Activated CD8-positive, alpha-beta memory T cell treated with anti-CD3 and anti-CD28 coated beads, Interleukin-2, amount 50 U/mL, for 24 hours (primary cell): ENCODE results near the gene WSB2.

ENCODE experiments used
- DNase-seq: peaks from one replicate; pipeline ENCODE4 v3.0.0-alpha.2; 2020; ENCODE audit errors: extremely low read depth

The WSB2 gene

DNA sequence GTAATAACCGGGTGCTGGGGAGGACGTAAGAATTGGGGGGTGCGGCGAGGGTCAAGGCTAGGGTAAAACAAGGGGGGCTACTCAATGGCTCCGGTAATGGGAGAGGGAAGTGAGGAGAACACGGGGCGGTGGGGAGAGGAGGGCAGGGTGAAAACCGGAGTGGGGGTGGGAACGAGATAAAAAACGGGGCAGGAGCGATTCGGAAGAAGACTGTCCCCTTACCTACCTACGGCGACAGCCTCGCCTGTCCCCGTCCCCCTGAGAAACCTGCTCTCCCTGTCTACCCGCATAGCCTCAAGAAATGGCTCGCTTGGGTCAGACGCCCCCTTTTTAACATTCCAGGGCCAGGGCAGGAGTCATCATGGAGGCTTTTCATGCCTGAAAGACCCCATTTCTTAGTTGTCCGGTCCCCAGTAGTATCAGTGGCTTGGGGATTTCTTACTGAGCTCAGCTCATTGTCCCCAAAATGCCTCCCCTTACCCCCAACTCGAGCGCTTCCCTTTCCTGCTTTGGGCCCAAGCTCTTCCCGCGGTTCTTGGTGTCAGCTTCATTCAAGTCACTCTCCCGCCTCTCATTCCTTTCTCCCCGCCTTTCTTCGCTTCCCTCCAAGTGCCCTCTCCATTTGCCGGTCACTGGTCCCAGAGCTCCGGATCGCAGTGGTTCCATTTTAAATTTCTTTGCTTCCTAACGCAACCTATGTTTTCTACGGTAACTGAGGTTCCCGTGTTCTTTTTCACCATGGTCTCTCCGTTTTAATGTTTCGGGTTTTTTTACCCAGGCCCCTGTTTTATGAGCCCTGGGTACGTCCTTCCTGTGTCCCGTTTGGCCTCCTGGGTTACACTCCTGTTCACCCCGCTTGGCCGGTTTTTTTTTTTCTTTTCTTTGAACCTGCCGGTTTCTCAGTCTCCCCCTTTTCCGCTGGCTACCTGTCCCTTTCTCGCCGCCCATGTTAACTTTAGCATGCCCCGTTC lies 1.2 kb upstream of the WSB2 start:
- DNase-seq: no peak

DNA sequence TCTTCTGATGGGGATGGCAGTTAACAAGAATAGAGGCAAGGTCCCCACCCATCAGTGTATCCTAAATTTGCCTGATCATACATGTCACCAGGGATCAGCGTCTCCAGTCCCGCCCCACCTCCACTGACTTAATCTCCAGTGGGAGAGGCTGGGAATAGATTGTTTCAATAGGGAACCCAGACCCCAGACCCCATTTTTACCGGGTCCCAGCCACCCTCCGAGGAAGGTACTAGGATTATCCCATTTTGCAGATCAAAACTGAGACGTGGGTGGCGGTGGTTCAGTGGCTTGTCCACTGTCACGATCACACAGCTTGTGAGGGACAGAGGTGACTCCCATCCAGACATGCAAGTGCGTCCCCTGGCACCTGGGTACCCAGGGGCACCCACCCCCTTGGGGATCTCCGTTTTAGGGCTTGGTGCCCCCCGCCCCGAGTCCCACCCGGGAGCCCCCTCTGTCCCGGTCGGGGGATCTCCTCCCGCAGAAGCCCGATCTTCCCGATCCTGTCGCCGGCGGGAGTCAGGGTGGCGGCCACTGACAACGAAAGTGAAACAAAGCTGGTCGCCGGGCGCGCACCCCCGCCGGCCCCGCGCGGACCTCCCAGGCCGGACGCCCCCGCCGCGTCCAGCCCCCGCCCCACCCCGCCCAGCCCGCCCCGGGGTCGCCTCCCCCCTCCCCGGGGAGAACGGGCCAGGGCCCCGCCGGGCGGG lies 523 bp downstream of the WSB2 start:
- no peak for DNase-seq

DNA sequence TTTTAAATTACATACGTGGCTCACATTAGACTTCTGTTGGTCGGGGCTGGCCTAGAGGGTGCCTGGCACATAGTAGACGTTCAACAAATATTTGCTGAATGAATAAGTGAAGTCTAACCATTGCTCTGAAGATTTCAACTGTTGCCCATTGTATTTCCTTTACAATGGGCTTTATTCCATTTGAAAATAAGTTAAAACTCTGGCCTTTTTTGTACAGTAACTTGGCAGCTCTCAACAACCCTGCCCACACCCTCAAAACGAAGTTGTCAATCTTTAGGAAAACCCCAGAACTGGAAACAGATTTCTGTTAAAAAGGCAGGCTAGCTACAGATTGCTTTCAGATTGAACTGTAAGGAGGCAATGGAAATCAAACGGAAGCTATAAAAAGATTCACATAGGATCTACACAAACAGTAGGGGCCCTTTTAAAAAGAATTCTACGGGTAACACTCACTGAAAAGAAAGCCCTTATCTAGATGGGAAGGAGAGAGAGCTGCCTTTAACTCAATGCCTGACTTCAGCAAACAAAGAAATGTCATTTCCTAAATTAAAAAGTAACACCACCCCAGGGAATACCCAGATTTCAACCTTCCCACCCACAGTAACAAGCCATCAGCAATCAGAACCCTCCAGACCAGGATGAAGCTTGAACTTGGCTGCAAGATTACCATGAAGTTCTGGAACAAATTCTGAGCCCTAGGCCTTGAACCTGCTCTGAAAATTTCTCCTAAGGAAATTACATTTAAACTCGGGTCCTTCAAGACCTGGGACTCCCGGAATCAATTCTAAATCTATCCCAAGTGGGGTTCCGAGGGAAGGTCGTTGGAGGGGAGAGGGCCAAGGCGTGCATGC lies 1.4 kb downstream of the WSB2 start:
- DNase-seq: no peak

DNA sequence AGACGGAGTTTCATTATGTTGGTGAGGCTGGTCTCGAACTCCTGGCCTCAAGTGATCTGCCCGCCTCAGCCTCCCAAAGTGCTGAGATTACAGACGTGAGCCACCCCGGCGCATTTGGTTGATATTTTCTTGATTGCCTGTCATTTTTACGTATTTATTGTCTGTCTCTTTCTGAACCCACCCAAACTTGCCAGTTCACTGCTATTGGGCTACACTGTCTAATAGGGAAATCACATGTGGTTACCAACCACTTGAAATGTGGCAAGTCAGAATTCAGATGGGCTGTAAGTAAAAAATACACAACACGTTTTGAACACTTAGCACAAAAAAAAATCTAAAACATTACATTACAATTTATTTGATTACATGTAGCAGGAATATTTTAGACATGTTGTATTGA lies 2.1 kb downstream of the WSB2 start:
- no peak for DNase-seq

DNA sequence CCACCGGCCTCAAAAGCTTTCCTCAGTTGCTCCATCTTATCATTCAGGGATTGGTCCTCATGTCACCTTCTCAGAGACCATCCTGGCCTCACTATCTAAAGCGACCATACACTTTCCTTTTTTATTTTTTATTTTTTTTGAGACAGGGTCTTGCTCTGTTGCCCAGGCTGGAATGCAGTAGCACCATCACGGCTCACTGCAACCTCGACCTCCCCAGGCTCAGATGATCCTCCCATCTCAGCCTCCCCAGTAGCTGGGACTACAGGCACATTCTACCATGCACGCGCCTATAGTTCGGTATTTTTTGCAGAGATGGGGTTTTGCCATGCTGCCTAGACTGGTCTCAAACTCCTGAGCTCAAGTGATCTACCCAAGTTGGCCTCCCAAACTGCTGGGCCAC lies 2.8 kb downstream of the WSB2 start:
- DNase-seq: no peak

DNA sequence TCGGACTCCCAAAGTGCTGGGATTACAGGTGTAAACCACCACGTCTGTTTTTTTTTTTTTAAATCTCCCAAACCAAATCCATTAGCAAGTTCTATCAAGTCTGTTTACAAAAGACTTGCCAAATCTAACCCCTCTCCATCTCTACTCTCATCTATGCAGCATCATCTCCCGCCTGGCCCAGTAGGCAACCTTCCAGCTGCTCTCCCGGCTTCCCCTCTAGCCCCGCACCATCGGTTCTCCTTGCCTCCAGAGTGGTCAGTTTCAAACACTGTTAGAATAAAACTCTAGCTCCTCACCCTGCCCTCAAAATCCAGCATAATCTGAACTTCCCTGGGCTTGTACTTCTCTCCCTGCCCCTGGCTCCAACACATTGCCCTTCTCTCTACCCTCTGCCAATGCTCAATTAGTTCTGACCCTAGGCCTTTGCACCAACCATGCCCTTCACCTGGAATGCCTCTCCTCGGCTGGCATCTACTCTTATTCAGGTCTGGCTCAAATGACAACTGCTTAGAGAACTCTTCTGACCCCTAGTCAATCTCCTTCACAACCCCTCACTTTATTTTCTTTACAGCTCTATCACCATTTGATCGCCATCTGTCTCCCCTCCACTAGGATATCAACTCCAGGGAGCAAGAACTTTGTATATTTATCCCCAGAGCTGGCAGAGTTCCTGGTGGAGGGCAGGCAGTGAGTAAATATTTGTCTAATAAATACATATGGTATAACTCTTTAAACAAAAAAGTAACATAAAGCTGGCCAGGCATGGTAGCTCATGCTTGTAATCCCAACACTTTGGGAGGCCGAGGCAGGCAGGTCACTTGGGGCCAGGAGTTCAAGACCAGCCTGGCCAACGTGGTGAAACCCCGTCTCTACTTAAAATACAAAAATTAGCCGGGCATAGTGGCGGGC lies 4.9 kb downstream of the WSB2 start:
- DNase-seq: no peak

DNA sequence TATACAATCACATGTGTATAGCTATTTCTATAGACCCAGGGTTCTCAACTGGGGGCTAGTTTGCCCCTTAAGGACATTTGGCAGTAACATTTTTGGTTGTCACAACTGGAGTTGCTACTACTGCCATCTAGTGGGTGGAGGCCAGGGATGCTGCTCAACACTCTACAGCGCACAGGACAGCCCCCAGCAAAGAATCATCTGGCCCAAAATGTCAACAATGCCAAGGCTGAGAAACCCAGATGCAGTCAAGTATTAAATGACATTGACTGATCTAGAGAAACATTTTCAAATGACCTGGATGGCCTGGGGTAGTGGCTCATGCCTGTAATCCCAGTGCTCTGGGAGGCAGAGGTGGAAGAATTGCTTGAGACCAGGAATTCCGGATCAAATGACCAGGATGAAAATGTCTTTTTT lies 5.8 kb downstream of the WSB2 start:
- DNase-seq: no peak

DNA sequence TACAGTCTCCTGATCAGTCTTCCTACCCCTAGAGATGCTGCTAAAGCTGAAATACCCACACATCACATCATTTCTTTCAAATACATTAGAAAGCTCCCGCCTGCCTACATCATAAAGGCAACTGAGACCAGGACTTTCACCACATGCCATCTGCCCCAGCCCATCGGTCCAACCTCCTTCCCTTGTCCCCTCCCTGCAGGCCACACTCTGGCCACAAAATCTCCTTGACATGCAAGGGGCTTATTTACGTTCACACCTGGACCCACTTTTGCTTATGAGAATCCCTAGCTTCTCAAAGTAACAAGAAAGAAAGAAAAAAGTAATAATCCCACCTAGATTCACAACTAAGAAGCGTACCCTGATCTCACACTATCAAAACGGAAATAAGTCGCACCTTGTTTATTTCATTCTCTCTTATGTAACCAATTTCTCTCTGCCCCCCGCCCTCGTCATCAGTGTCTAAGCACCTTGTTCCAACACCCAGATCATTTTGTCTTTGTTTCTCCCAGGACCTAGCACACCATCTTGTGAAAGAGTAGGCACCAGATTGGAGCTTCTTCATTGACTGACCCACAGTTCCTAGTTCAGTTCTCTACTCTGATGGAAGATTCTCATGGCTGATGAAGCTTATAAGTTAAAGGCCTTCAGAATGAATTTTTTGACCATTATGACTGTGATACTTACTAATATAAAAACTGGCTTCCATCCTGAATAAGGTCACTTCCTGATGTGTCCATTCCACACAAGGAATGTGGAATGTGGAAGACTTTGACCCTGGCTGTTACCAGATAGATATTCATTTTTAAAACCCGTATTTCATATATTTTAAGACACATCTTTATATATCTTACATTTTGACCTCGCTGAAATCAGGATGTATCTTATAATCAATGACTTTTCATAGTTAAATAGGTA lies 7.7 kb downstream of the WSB2 start:
- DNase-seq: no peak

DNA sequence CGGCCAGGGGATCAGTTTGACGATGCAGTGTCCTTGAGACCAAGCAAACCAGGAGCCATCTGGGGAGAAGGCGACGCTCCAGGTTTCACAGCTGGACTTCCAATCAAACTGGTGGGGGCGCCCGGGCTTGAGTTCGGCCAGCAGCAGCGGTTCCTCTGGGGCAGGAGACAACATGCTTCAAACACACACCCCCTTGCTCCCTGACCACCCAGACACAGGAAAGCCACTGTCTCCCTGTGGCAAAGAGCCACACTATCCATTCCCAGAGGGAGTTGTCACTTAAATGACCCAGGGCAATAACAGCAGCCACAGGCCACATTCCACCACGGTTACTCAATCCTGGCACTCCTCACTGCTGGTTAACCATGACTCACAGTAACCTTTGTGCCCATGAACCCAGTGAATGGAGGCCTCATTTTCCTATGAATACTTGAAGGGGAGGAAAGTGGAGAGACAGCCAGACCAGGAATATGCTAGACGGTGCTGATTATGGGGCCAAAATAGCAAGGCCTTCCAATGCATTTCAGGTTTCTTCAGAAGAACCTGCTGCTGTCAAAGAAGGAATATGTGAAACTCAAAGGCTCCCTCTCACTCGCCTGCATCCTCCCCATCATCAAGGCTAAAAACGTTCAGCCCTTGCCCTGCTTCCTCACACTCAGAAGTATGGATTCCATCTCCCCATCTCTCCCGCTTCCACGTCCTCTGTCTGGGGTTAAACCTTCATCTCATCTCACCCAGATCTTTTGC lies 8.5 kb downstream of the WSB2 start:
- no peak for DNase-seq

DNA sequence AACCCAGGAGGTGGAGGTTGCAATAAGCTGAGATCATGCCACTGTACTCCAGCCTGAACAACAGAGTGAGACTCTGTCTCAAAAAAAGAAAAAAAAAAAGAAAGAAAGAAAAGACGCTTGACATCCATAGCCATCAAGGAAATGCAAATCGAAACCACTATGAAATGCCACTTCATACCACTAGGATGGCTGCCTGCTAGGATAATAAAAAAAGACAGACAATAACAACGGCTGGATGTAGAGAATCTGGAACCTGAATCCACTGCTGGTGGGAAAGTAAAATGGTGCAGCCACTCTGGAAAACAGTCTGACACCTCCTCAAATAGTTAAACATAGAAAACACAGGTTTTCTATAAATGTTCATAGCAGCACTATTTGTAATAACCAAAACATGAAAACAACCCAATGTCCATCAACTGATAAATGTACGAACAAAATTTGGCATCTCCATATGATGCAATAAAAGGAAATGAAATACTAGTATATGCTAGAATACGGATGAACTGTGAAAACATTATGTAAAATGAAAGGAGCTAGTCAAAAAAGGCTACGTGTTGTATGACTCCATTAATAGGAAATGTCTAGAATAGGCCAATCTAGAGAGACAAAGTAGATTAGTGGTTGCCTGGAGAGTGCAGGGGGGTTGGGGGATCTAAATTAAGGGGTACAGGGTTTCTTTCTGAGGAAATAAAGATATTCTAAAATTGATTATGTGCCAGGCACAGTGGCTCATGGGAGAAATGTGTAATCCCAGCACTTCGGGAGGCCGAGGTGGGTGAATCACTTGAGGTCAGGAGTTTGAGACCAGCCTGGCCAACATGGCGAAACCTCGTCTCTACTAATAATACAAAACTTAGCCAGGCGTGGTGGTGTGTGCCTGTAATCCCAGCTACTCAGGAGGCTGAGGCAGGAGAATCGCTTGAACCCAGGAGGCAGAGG lies 9.7 kb downstream of the WSB2 start:
- DNase-seq: no peak

DNA sequence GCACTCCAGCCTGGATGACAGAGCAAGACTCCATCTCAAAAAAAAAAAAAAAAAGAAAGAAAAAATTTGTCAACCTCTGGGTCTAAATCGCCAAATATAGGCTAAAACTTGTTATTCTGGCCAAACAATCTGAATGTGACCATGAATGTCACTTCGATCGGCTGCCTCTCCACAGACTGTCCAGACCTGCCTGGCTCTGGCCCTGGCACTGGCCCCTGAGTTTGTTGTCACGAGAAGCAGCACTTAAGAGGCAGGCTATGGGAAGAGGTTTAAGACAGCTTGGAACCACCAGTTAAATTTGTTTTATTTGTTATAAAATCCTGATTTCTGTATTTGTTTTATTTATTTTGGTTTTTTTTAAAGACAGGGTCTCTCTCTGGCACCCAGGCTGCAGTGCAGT lies 14.5 kb downstream of the WSB2 start:
- no peak for DNase-seq

DNA sequence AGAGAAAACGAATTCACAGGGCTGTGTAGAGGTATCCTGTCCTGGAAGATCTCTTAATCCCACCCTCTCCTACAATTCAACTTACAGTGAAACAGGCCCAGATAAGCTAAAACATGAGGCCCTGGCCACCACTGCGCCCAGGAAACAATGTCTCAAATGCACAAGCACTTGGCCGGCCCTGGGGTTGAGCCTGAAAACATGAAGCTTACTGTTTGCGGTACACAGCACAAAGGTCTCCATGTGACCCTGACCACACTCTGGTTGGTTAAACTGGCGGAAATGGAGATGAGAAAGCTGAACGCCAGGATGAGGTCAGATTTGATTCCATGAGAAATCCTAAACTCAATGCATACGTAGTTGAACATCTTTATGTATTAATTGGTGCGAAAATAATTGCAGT lies 16.4 kb downstream of the WSB2 start:
- DNase-seq: no peak

DNA sequence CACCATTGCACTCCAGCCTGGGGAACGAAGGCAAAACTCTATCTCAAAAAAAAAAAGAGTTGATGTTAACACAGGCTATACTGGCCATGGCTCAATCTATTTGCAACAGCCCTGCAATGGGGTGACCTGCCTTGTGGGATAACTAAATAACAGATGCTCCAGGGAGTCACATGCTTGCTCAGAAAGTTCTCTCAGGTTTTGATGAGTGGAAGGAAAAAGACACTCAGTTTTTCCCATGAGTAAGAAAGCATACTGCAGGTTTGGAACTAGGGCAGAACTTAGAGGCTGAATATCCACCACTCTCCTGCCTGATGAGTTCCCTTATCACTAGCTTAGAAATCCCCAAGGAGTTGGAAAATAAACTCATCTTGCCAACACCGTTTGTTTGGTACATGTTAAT lies 16.9 kb downstream of the WSB2 start:
- no peak for DNase-seq

DNA sequence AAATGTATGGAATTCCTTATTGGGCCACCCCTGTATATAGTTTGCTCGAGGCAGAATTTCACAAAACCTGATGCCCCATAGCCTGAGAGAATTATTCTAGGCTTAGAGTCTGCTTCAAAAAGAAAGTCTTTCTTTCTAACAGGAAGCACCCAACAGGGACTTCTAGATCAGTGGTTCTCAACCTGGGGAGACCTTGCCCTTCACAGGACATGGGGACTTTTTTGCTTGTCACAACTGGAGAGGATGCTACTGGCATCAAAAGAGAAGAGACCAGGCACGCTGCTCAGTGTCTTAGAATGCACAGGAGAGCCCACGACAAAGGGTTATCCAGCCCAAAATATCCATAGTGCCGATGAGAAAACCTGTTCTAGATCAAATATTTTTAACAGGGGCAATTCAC lies 18.9 kb downstream of the WSB2 start:
- no peak for DNase-seq

DNA sequence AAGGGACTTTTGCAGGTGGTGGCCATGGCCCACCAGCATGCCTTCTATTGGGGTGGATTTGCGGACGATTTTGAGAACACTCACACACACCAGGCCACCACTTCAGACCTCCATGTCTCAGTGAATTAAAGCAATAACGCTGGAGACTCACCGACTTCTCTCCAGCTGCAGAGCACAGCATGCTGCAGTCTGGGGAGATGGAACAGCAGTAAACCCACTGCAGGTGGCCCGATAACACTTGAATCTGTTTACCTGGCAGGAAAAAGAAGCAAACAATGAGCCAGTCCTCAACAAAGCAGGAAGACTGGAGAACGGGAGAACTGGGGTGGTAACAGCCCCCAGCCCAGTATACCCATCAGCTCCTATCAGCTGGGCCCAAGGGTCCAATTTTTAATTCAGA lies 22.8 kb downstream of the WSB2 start:
- DNase-seq: no peak

DNA sequence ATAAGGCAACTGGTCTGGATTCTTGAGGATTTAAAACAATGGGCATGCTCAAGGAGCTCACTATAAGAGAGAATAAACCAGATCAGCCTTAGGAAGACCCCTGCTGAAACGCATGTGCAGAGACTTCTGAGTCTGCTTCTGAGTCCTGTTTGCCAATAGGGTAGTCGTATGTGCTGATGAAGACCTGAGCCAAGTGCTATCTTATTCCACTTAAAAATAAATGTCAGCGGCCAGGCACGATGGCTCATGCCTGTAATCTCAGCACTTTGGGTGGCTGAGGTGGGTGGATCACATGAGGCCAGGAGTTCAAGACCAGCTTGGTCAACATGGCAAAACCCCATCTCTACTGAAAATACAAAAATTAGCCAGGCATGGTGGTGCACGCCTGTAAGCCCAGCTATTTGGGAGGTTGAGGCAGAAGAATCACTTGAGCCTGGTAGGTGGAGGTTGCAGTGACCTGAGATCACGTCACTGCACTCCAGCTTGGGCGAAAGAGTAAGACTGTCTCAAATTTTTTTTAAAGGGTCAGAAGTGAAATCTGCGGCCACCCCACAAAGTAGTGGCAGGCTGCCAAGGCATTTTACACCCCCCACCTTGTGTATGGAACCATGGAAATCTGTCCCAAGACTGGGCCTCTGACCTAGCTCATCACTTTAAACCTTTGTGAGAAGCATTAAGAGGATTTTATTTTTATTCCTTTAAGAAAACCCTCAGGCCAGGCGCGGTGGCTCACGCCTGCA lies 24.1 kb downstream of the WSB2 start:
- DNase-seq: no peak

DNA sequence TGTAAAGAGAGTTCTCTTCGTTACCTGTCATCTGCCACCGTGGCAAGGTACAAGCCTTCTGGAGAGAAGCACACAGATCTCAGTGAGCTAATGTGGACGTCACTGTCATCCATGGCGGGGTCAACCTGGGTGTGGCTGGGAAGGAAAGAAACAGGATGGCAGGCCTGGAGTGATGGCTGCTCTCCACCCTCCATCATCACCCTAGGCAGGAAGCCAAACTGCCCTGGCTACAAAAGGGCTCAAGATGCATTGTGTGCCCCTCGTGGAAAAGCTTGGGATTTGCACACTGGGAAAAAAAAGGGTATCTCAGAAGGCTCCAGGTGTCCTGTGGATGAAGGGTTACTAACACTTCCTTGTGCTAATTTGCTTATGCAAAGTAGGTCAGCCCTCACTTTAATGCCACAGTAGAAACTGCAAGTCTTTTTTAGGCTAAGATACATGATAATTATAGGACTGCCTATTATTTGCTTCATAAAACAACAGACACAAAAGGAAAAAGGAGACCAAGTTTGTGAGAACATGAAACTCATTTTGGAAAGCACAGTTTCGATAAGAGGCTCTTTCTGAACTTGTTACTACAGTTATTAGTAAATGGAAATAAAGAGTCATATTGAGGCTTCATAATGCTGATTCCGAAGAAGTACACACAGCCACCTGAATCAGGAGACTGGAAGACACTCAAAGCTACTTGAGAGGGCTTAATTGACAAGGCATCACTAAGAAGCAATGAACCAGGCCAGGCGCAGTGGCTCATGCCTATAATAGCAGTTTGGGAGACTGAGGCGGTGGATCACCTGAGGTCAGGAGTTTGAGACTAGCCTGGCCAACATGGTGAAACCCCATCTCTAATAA lies 25.6 kb downstream of the WSB2 start:
- no peak for DNase-seq
